K562 treated with DMSO at 1 percent for 48 hours (cell line): ENCODE data around the gene RPL36A. TPM values are rescaled to one million over a fixed set of nuclear protein-coding genes. Genes with fewer than 3 reads are reported as not detected.

ENCODE experiments used
- total RNA-seq: library from RNA; unstranded; fragments of 300-600 nt; gene quantifications from 2 replicates; pipeline ENCODE4 v1.2.3, GENCODE V29; 2022; ENCODE audit warnings: low replicate concordance; ENCODE audit errors: extremely low read depth

The RPL36A gene
- 6,008 TPM in 1 of 2 replicates, not detected in the other for total RNA-seq

GRCh38 chrX:101390664-101391525, at the start of gene RPL36A:
TSS of gene RPL36A (plus strand) at chrX:101391011. CDS start at chrX:101391044, 33 bp downstream.

DNA sequence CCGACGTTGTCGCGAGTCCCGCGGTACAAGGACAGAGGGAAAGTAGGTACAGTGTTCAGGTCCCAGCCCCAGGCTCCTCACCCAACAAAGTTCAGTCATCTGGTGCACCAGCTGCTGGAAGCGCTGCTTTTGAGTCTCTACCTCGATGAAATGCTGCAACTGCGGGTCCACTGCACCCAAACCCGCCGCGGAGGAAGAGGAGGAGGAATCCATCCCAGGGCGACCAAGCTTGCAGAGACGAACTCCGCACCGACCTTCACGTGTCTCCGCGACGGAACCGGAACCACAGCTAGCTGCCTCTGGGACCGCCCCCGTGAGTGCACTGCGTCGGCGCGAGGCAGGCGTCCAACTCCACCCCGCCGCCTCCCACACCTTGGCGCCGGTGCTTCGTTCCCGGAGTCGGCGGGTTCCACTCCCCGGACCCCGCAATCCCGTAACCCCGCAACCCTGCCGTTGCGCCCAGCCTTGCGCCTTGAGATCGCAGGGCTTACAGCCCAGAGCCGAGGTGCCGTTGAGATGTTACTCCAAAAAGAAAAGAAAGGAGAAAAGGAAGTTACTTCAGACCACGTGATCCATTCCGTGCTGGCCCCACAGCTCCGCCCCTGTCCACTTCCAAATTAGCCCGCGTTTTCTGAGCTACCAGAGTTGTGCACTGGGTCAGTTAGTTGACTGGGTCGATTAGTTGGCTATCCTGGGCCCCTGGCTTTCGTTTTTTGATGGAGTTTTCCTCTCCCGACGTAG, 42.2 kb upstream of the RPL36A start, which contains the start of gene TIMM8A:
Gene TIMM8A, minus strand, starts transcription at position 291 of the 741 bp plus-strand sequence. Its CDS starts 78 bp downstream, at position 213.

GRCh38 chrX:101385795-101386541, 4.8 kb upstream of the RPL36A start, which contains the start of gene BTK:
TSS of gene BTK (minus strand) at chrX:101386191. CDS start at chrX:101375284, 10,907 bp downstream.

DNA sequence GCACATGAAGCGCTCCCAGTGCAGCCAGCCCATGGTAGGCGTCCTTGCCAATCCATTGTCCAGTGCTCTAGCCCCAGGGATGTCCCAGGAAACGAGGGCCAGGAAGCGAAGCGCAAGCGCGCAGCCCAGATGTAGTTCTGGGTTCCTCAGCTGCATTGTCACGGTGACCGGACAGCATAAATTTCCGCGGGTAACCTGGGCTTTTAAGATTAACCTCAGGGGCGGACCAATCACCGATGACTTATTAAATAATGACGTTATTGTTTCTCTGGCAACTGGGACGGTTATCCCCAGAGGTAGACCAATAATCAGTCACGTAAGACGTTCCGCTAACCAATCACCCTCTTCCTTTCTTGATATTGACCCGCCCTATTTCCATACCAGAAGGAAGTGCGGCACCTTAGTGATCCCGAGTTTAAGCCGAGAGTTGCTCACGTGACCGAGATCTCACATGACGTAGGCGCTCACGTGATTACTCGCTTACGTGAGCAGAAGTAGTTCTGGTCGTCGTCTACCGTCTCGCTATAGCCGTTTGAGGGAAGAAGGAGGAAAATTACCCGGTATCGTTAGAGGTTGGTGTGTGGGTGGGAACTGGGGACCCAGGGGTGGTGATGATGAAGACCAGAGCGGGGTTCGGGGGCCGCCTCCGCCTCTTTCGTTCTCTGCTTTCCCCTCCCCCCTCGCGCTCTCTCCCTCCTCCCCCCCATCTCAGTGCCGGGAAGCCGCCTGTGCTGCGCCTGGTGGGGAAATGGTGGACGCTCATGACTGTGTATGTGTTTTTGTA, 17.1 kb downstream of the RPL36A start, which contains the start of the genes GLA and HNRNPH2:
Gene GLA, minus strand, starts transcription at position 178 of the 784 bp plus-strand sequence. Its CDS starts 22 bp downstream, at position 156.
Gene HNRNPH2, plus strand, starts transcription at position 475 of the 784 bp plus-strand sequence. CDS start 3,767 bp downstream, outside the sequence.

Other genes starting within 250 kb of the RPL36A start
- gene DRP2, start 171.2 kb upstream of the RPL36A start, total RNA-seq = not detected in 2 replicates
- not detected in 2 replicates for gene TAF7L, start 99.7 kb upstream of the RPL36A start, total RNA-seq
- not detected in 2 replicates for gene TIMM8A, start 42.3 kb upstream of the RPL36A start, total RNA-seq
- gene BTK, start 4.8 kb upstream of the RPL36A start, total RNA-seq = not detected in 2 replicates
- not detected in 2 replicates for gene GLA, start 16.9 kb downstream of the RPL36A start, total RNA-seq
- not detected in 2 replicates for gene HNRNPH2, start 17.2 kb downstream of the RPL36A start, total RNA-seq
- gene ARMCX4, start 94.4 kb downstream of the RPL36A start, total RNA-seq = not detected in 2 replicates
- not detected in 2 replicates for gene ARMCX1, start 159.5 kb downstream of the RPL36A start, total RNA-seq
- gene ARMCX6, start 227.0 kb downstream of the RPL36A start, total RNA-seq = not detected in 2 replicates
- not detected in 2 replicates for gene ARMCX3, start 232.1 kb downstream of the RPL36A start, total RNA-seq